Muscle of leg (tissue), 11 donors: ENCODE results near the gene MAP3K21. TPM values are rescaled to one million over a fixed set of nuclear protein-coding genes. Genes with fewer than 3 reads are reported as not detected.
A peak's percentile ranks its signal among the peaks of the same experiment; 100 is the strongest.

Source experiments
- DNase-seq: peaks from one replicate; pipeline ENCODE4 v3.0.0; 2013
- H3K27ac ChIP-seq: one replicate; pipeline ENCODE4 v1.5.1; 2013; ENCODE audit warnings: mild to moderate bottlenecking, low read length, control low read depth
- H3K27me3 ChIP-seq: one replicate; pipeline ENCODE4 v1.6.1; 2013; ENCODE audit warnings: low read length; ENCODE audit not compliant: control insufficient read depth, insufficient read depth
- H3K36me3 ChIP-seq: one replicate; pipeline ENCODE4 v1.6.1; 2013; ENCODE audit warnings: low read length; ENCODE audit not compliant: control insufficient read depth, insufficient read depth
- H3K4me1 ChIP-seq: one replicate; pipeline ENCODE4 v1.6.1; 2013; ENCODE audit warnings: low read length; ENCODE audit not compliant: control insufficient read depth, insufficient read depth
- H3K4me3 ChIP-seq: one replicate; pipeline ENCODE4 v1.5.1; 2013; ENCODE audit warnings: low read length, control low read depth
- H3K9me3 ChIP-seq: replicated peaks from 2 replicates; pipeline ENCODE4 v1.6.1; 2013; ENCODE audit warnings: low read depth, low read length; ENCODE audit not compliant: control insufficient read depth
- WGBS: methylation state at CpG from one replicate; pipeline ENCODE4 v1.1.5; 2013; ENCODE audit warnings: missing lambda C conversion rate; ENCODE audit not compliant: insufficient coverage; 5-methylcytosine and 5-hydroxymethylcytosine counted together
- polyA plus RNA-seq, 8 donors: library from polyadenylated mRNA; unstranded; fragments of 120-200 nt; gene quantifications; one replicate each; pipeline versions ENCODE4 v1.2.1 to v1.2.3, GENCODE V29; 2013; ENCODE audit warnings: inconsistent platforms in 1 of 8, low replicate concordance in 1 of 8; ENCODE audit not compliant: insufficient read length in 8 of 8, insufficient read depth in 1 of 8
- total RNA-seq: library from RNA; stranded (reverse); fragments of 120-200 nt; gene quantifications from one replicate; pipeline ENCODE4 v1.2.4, GENCODE V29; 2013

Gene MAP3K21
- total and polyA plus RNA-seq, 9 donors, result 0.08 to 1.1 (median 0.19) TPM

DNA sequence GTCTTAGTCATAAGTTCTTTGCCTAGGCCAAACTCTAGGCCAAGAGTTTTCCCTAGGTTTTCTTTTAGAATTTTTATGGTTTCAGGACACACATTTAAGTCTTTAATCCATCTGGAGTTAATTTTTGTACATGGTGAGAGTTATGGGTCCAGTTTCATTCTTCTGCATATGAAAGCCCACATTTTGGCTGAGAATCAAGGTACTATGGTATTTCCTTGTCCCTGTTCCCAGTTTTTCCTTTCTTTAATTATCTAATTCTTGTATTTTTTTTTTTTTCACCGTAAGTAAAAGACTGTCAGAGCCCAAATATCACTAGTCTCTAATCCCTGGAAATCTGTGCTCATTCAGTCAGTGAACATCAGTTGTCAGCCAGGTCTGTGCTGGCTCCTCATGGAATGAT is 105.4 kb downstream of the MAP3K21 start:
- Histone ChIP-seq H3K9me3 (no peaks in the 10 kb centered on the region), H3K4me3 (no peak overlapping the region), H3K4me1 (no peaks in the 10 kb centered on the region), H3K27me3 (no peaks in the 10 kb centered on the region), H3K36me3 (no peaks in the 10 kb centered on the region), H3K27ac (no peak overlapping the region)
- DNase-seq, result peak; percentile 40
- WGBS, result 40% methylated on average over 1 of the region's 1 CpG

DNA sequence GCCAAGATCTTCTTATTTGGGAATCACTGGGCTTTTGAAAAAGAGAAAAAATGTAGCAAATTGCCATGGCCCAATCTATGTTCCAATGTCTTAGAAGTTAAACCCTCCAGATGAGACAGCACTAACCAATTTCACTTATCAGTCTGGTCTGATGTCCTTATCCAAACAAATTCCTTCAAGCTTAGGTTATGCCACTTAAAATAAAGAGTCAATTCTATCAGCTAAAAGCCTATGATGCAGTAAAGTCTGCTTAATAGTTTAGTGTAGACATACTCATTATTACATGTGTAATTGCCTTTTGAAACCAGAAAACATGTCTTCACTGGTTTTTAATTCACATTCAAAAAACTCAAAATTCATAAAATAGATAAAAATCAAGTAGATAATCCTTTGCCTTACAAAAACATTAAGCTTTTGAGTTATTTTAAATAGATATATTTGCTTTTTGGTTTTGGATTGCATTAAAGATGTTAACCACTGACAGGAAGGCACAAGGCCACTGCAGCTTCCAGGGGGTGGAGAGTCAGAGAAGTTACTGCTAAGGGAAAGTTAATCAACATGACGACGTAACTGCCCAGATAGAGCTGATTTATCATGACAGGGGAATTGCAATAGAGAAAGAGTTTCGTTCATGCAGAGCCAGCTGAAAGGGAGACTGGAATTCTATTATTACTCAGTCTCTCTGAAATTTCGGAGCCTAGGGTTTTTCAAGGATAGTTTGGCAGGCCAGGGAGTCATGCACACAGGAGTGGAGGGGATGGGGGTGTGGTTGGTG is 106.1 kb downstream of the MAP3K21 start:
- Histone ChIP-seq H3K27ac (no peak overlapping the region), H3K27me3 (no peaks in the 10 kb centered on the region), H3K4me1 (no peaks in the 10 kb centered on the region), H3K9me3 (no peaks in the 10 kb centered on the region), H3K36me3 (no peaks in the 10 kb centered on the region), H3K4me3 (no peak overlapping the region)
- WGBS, result 27% methylated on average over 3 of the region's 4 CpGs
- peak; percentile 29 for DNase-seq

Other genes starting within 250 kb of the MAP3K21 start
- 3.9 TPM for gene PCNX2, start 32.0 kb upstream of the MAP3K21 start, total RNA-seq
- gene PCNX2, start 32.0 kb upstream of the MAP3K21 start, polyA plus RNA-seq, result 1 to 10 TPM; 2.5 to 5.2 (median 3.7) TPM